ENCODE measurements around the gene ACOXL. TPM values are rescaled to one million over a fixed set of nuclear protein-coding genes. Genes with fewer than 3 reads are reported as not detected.
"Not testable (repeated sequence)": the region's sequence is repeated elsewhere in the genome, so short reads cannot be mapped to it uniquely, and the experiment has no call there.

The ACOXL gene
- total RNA-seq, 2 donors from 2014 or later: 11.7 to 12.3 TPM

DNA sequence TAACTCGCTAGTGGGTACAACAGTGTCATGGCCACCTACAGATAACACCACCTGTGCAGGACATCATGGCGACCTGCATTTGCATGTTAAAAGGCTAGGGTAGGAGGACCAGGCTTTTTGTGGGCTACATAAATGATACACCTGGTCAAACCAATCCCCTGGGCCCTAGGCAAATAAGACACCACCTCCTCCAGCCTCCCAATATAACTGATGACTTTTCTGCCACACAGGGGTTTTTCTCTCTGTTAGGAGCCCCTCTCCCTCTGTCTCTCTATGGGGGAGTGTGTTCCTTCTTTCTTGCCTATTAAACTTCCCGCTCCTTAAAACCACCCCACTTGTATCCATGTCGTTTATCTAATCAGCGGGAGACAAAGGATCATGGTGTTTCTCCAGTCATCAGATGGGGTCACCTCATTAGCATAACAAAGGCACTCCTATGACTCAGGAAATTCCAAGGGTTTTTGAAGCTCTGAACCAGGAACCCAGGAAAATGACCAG lies 43.7 kb upstream of the ACOXL start:
- Mint-ChIP-seq H3K27me3 (ENCODE audit: insufficient read depth) (peaks cover 8% of the 10 kb centered on the region), H3K36me3 (ENCODE audit: low read depth) (peaks cover 20% of the 10 kb centered on the region), H3K4me1 (peaks cover 40% of the 10 kb centered on the region), H3K9me3 (peaks cover 36% of the 10 kb centered on the region), H3K4me3 (peak overlapping the region; percentile 52), H3K27ac (peak overlapping the region; percentile 94)
- peak overlapping the region; percentile 76 for H3K9ac ChIP-seq (ENCODE audit: extremely low read depth, low read length, poor library complexity, severe bottlenecking)
- TF ChIP-seq, protein P1, sequence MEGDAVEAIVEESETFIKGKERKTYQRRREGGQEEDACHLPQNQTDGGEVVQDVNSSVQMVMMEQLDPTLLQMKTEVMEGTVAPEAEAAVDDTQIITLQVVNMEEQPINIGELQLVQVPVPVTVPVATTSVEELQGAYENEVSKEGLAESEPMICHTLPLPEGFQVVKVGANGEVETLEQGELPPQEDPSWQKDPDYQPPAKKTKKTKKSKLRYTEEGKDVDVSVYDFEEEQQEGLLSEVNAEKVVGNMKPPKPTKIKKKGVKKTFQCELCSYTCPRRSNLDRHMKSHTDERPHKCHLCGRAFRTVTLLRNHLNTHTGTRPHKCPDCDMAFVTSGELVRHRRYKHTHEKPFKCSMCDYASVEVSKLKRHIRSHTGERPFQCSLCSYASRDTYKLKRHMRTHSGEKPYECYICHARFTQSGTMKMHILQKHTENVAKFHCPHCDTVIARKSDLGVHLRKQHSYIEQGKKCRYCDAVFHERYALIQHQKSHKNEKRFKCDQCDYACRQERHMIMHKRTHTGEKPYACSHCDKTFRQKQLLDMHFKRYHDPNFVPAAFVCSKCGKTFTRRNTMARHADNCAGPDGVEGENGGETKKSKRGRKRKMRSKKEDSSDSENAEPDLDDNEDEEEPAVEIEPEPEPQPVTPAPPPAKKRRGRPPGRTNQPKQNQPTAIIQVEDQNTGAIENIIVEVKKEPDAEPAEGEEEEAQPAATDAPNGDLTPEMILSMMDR (conservative IDR thresholded peaks at IDR 0.05): no peak
- WGBS, 2 experiments (ENCODE audit: insufficient coverage in 1 of 2, insufficient read length in 1 of 2): 0 to 5% methylated on average over 3 to 5 of the region's 5 CpGs
- H3K4me3 ChIP-seq (ENCODE audit: low read length): peak overlapping the region; percentile 74
- H3K36me3 ChIP-seq (ENCODE audit: control insufficient read depth, insufficient read depth, low read length): no peaks in the 10 kb centered on the region
- H3K27ac ChIP-seq (ENCODE audit: low read depth, low read length): peak overlapping the region; percentile 25
- H3K4me1 ChIP-seq (ENCODE audit: control insufficient read depth, insufficient read depth, low read length): peaks cover 4% of the 10 kb centered on the region
- DNase-seq: peak; percentile 86
- H3K27me3 ChIP-seq (ENCODE audit: control insufficient read depth, insufficient read depth, low read length, poor library complexity, severe bottlenecking): no peaks in the 10 kb centered on the region
- H3K9me3 ChIP-seq (ENCODE audit: control insufficient read depth, low read length): peaks cover 37% of the 10 kb centered on the region

DNA sequence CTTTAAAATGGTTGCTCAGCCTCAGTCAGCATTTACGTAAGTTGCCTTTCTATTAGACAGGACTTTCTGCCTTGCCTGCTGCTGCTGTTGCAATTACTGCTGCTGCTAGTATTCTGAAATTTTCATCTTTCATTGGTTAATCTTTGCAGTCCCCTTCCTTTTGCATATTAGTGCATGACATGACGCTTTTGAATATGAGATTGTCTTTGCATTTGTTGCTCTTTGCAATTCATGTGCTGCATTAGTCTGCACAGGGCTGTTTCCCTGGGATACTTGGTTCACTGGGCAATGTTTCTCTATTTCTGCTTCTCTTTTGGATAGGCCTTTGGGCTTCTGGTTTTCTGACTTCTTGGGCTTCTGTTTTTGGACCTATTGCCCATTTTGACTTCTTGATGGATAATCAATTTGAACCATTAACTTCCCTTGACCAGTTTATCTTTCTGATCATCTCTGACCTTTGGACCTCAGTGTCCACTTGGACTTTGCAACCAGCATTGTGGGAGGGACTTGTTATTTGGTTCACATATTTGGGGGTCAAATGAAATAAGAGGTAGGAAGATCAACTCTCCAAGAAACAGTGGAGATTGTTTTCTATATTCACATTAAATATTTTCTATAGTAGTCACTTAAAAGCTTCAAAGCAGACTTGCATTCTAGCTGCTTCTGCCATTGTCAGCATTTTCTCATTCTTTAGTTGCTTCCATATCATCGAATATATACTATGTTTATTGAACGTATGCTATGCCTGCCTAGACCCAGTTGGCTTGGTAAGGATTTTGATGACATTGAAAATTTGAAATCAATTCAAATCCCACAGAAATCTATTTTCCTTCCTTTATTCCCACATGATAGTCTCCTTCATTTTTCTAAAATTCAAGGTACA lies 42.0 kb upstream of the ACOXL start:
- TF ChIP-seq, protein P1 (conservative IDR thresholded peaks at IDR 0.05): no peak
- H3K4me3 Mint-ChIP-seq: no peak overlapping the region
- DNase-seq: no peak
- no peak overlapping the region for H3K27ac ChIP-seq (ENCODE audit: low read depth, low read length)
- H3K4me1 Mint-ChIP-seq: peaks cover 46% of the 10 kb centered on the region
- peaks cover 29% of the 10 kb centered on the region for H3K9me3 Mint-ChIP-seq
- peaks cover 4% of the 10 kb centered on the region for H3K4me1 ChIP-seq (ENCODE audit: control insufficient read depth, insufficient read depth, low read length)
- no peak overlapping the region for H3K4me3 ChIP-seq (ENCODE audit: low read length)
- H3K9me3 ChIP-seq (ENCODE audit: control insufficient read depth, low read length): peaks cover 23% of the 10 kb centered on the region
- H3K27ac Mint-ChIP-seq: peak overlapping the region; percentile 19
- H3K27me3 ChIP-seq (ENCODE audit: control insufficient read depth, insufficient read depth, low read length, poor library complexity, severe bottlenecking): no peaks in the 10 kb centered on the region
- H3K27me3 Mint-ChIP-seq (ENCODE audit: insufficient read depth): peaks cover 6% of the 10 kb centered on the region
- no peaks in the 10 kb centered on the region for H3K36me3 ChIP-seq (ENCODE audit: control insufficient read depth, insufficient read depth, low read length)
- H3K9ac ChIP-seq (ENCODE audit: extremely low read depth, low read length, poor library complexity, severe bottlenecking): no peak overlapping the region
- H3K36me3 Mint-ChIP-seq (ENCODE audit: low read depth): peaks cover 19% of the 10 kb centered on the region
- 93 to 94% methylated on average over 2 to 4 of the region's 4 CpGs for WGBS, 2 experiments (ENCODE audit: insufficient coverage in 1 of 2, insufficient read length in 1 of 2)

DNA sequence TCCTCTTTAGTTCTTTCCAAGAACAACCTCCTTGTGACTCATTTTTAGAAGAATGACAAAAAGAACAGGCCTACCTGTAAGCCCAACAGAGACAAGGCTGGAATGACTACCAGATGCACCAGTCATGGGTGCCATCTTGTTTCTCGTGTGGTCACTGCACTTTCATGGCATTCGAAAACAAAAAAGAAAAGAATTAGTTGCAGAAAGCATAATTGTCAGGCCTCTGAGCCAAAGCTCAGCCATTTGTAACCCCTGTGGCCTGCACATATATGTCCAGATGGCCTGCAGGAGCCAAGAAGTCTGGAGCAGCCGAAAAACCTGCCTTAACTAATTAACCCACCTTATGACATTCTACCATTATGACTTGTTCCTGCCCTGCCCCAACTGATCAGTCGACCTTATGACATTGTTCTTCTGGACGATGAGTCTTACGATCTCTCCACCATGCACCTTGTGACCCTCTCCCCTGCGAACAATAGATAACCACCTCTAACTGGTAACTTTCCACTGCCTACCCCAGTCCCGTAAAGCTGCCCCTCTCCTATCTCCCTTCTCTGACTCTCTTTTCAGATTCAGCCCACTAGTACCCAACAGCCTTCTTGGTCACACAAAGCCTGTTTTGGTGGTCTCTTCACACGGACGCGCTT lies 40.6 kb upstream of the ACOXL start:
- no peak overlapping the region for H3K27ac ChIP-seq (ENCODE audit: low read depth, low read length)
- peaks cover 4% of the 10 kb centered on the region for H3K4me1 ChIP-seq (ENCODE audit: control insufficient read depth, insufficient read depth, low read length)
- H3K36me3 ChIP-seq (ENCODE audit: control insufficient read depth, insufficient read depth, low read length): no peaks in the 10 kb centered on the region
- H3K27me3 ChIP-seq (ENCODE audit: control insufficient read depth, insufficient read depth, low read length, poor library complexity, severe bottlenecking): no peaks in the 10 kb centered on the region
- Mint-ChIP-seq H3K27me3 (ENCODE audit: insufficient read depth) (peaks cover 6% of the 10 kb centered on the region), H3K27ac (no peak overlapping the region), H3K9me3 (peaks cover 14% of the 10 kb centered on the region), H3K4me1 (peaks cover 47% of the 10 kb centered on the region), H3K4me3 (no peak overlapping the region), H3K36me3 (ENCODE audit: low read depth) (peaks cover 10% of the 10 kb centered on the region)
- no peak overlapping the region for H3K4me3 ChIP-seq (ENCODE audit: low read length)
- DNase-seq: no peak
- no peak overlapping the region for H3K9ac ChIP-seq (ENCODE audit: extremely low read depth, low read length, poor library complexity, severe bottlenecking)
- TF ChIP-seq, protein P1 (conservative IDR thresholded peaks at IDR 0.05): no peak
- 93% methylated on average over 9 to 11 of the region's 11 CpGs for WGBS, 2 experiments (ENCODE audit: insufficient coverage in 1 of 2, insufficient read length in 1 of 2)
- H3K9me3 ChIP-seq (ENCODE audit: control insufficient read depth, low read length): peaks cover 9% of the 10 kb centered on the region

DNA sequence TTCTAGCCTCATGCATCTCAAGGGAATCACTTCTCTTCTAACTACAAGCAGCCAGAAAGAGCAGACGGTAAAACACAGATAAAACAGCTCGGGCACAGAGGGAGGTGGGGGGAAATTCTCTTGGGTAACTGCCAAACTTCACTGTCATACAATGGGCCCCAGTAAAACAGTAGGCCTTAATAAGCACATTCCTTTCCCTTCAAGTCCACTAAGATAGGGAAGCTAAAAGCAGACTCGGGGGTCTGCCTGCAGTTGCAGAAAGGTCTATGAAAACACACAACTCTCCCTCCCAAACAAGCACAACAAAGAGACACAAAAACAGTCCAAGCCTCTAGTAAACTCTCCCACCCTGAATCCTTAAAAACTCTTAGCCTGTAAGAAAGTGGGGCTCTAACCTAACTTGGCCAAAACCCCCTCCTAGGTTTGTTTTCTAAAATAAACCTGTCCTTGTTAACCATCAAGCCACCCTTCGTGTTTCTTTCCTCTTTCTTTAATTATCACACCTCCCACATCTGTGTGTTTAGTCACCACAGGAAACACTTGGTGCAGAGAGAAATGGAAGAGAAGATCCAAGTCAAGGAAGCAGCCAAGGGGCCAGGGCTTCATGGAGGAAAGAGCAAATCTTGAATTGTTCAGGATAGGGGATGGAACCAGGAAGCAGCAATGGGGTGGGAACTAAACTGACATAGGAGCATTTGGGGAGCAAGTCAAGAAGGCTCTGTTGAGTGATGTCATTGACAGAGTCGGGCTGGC lies 37.1 kb upstream of the ACOXL start:
- H3K9me3 Mint-ChIP-seq; H3K27me3 Mint-ChIP-seq (ENCODE audit: insufficient read depth); H3K4me3 Mint-ChIP-seq; H3K4me3 ChIP-seq (ENCODE audit: low read length); H3K27ac Mint-ChIP-seq; H3K4me1 ChIP-seq (ENCODE audit: control insufficient read depth, insufficient read depth, low read length); H3K9me3 ChIP-seq (ENCODE audit: control insufficient read depth, low read length); H3K9ac ChIP-seq (ENCODE audit: extremely low read depth, low read length, poor library complexity, severe bottlenecking); H3K27me3 ChIP-seq (ENCODE audit: control insufficient read depth, insufficient read depth, low read length, poor library complexity, severe bottlenecking); H3K36me3 Mint-ChIP-seq (ENCODE audit: low read depth); H3K27ac ChIP-seq (ENCODE audit: low read depth, low read length); DNase-seq; H3K36me3 ChIP-seq (ENCODE audit: control insufficient read depth, insufficient read depth, low read length): not testable (repeated sequence)
- WGBS, 2 experiments (ENCODE audit: insufficient coverage in 1 of 2, insufficient read length in 1 of 2): 75% methylated on average over 4 of the region's 5 CpGs; no CpG with 5 or more reads in 1 of the 2 experiments
- H3K4me1 Mint-ChIP-seq: peaks cover 24% of the 10 kb centered on the region
